PFSK-1 (cell line): ENCODE data around the gene MEG3.

ENCODE experiments used
- FOXP2 ChIP-seq: optimal IDR thresholded peaks from 2 replicates; pipeline ENCODE3; 2011; ENCODE audit warnings: borderline replicate concordance, control low read depth, inconsistent platforms; ENCODE audit not compliant: insufficient read depth; ENCODE audit errors: extremely low read length, extremely low read depth
- POLR2AphosphoS5 ChIP-seq: IDR thresholded peaks from 2 replicates; pipeline ENCODE4 v1.6.1; 2012; ENCODE audit warnings: low read depth, mild to moderate bottlenecking, control low read depth, low read length, moderate library complexity
- SIN3A ChIP-seq: IDR thresholded peaks from 2 replicates; pipeline ENCODE4 v1.6.1; 2012; ENCODE audit warnings: mild to moderate bottlenecking, low read length, moderate library complexity, borderline replicate concordance; ENCODE audit not compliant: insufficient read depth
- TAF1 ChIP-seq: IDR thresholded peaks from 2 replicates; pipeline ENCODE4 v1.6.1; 2012; ENCODE audit warnings: low read length, control low read depth, borderline replicate concordance; ENCODE audit not compliant: insufficient read depth
- TF ChIP-seq, protein P1 (sequence below), 2 experiments: IDR thresholded peaks; 2 replicates each; pipeline versions ENCODE4 v1.6.1 to v1.8.0; 2011 to 2012; ENCODE audit warnings: low read depth in 2 of 2, low read length in 2 of 2, control low read depth in 1 of 2, inconsistent platforms in 1 of 2, mild to moderate bottlenecking in 1 of 2, moderate library complexity in 1 of 2; ENCODE audit not compliant: insufficient read depth in 1 of 2

Gene MEG3

DNA sequence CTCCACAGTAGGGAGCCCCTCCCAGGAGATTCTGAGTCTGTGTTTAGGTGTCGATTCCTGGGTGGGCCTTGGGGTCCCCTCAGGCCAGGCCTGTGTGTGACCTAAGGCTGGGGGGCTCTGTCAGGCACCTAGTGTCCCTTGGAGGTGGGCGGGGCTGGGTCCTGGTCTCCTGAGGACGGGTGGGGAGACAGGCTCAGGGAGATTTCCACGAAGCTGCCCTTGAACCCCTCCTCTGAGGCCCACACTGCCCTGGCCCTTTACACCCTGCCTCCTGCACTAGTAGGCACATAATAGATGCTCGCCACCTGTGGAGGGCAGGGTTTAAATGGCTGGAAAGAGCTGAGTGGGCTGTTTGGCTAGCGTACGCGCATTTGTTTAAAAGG is 32.9 kb downstream of the MEG3 start:
- no peak for TF ChIP-seq TAF1
- TF ChIP-seq, protein P1, sequence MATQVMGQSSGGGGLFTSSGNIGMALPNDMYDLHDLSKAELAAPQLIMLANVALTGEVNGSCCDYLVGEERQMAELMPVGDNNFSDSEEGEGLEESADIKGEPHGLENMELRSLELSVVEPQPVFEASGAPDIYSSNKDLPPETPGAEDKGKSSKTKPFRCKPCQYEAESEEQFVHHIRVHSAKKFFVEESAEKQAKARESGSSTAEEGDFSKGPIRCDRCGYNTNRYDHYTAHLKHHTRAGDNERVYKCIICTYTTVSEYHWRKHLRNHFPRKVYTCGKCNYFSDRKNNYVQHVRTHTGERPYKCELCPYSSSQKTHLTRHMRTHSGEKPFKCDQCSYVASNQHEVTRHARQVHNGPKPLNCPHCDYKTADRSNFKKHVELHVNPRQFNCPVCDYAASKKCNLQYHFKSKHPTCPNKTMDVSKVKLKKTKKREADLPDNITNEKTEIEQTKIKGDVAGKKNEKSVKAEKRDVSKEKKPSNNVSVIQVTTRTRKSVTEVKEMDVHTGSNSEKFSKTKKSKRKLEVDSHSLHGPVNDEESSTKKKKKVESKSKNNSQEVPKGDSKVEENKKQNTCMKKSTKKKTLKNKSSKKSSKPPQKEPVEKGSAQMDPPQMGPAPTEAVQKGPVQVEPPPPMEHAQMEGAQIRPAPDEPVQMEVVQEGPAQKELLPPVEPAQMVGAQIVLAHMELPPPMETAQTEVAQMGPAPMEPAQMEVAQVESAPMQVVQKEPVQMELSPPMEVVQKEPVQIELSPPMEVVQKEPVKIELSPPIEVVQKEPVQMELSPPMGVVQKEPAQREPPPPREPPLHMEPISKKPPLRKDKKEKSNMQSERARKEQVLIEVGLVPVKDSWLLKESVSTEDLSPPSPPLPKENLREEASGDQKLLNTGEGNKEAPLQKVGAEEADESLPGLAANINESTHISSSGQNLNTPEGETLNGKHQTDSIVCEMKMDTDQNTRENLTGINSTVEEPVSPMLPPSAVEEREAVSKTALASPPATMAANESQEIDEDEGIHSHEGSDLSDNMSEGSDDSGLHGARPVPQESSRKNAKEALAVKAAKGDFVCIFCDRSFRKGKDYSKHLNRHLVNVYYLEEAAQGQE (IDR thresholded peaks at IDR 0.05; ENCODE audit: insufficient read depth in 1 of 2, low read depth in 2 of 2, low read length in 2 of 2): no peak

DNA sequence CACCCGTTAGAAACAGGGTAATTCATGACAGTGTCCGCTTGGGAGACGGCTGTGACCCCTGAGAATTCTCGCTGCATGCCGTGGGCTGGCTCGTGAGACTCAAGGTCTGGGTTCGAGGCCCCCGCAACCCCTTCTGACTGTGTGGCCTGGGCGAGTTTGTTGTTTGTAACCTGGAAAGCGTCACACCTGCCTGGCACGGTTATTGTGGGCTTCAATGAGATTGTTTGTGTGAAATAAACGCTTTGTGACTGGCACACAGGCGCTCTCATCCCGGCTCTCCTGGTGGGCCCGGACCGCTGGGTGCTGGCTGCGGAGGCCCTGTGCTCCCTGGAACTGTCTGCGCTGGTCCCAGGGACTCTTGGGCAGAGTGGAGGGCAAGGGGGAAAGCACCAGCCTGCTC is 33.9 kb downstream of the MEG3 start:
- TF ChIP-seq, protein P1 (IDR thresholded peaks at IDR 0.05; ENCODE audit: insufficient read depth in 1 of 2, low read depth in 2 of 2, low read length in 2 of 2): no peak
- TF ChIP-seq FOXP2 (no peak), SIN3A (no peak), POLR2AphosphoS5 (no peak), TAF1 (no peak)

DNA sequence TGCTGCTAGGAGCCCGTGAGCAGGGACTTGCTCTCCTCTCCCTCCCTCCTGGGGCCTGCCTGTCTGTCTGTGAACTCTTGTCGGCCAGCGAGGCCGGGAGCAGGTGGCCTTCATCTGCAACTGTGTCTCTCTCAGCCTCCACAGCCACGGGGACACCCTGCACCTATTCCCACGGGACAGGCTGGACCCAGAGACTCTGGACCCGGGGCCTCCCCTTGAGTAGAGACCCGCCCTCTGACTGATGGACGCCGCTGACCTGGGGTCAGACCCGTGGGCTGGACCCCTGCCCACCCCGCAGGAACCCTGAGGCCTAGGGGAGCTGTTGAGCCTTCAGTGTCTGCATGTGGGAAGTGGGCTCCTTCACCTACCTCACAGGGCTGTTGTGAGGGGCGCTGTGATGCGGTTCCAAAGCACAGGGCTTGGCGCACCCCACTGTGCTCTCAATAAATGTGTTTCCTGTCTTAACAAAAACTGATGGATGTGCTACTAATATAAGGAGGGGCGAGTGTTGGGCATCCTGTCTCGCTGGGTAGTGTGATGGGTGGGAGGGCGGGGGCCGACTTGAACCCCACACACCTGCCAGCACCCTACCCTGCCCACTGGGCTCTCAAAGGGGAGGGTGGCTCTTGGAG is 34.8 kb downstream of the MEG3 start:
- TF ChIP-seq POLR2AphosphoS5 (no peak), TAF1 (no peak), FOXP2 (no peak), SIN3A (no peak)
- TF ChIP-seq, protein P1 (IDR thresholded peaks at IDR 0.05; ENCODE audit: insufficient read depth in 1 of 2, low read depth in 2 of 2, low read length in 2 of 2): no peak

DNA sequence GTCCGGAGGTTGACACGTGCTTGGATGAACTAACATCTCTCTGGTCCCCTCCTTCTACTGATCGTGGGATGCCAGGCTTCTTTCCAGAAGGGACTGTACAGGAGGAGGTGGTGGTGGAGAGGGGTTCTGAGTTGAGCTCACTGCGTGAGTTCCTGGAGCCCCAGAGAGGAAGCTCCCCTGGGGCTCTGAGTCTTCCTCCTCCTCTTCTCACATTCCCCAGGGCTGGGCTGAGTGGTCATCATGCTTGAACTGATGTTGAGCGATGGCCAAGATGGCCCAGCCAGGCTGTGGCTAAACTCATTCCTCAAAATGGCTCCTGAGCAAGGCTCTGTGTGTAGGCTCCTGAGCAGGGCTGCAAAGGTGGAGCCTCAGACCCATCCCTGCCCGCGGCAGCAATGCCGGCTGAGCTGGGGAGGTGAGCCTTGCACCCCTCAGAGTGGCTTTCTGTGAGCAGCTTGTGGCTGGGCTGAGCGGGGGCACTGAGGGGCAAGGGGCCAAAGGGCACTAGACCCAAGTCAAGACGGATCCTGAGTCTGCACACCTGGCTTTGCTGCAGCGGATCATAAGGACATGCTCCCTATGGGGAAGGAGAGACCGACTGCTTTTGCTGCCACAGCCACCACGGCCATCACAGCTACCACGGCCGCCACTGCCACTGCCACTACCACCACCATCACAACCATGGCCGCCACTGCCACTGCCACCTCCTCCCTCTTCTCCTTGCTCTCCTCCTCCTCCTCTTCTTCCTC is 35.4 kb downstream of the MEG3 start:
- TF ChIP-seq, protein P1 (IDR thresholded peaks at IDR 0.05; ENCODE audit: insufficient read depth in 1 of 2, low read depth in 2 of 2, low read length in 2 of 2): no peak
- TF ChIP-seq TAF1: no peak
- no peak for TF ChIP-seq FOXP2
- TF ChIP-seq POLR2AphosphoS5: no peak

DNA sequence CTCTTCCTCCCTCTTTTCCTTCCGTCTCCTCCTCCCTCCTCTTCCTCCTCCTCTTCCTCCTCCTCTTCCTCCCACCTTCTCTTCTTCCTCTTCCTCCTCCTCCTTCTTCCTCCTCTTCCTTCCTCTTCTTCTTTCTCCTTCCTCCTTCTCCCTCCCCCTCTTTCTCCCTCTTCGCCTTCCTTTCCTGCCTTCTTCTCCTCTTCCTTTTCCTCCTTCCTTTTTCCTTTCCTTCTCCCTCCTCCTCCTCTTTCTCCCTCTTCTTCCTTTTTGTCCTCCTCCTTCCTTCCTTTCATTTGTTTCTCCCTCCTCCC is 36.0 kb downstream of the MEG3 start:
- TF ChIP-seq SIN3A (no peak), TAF1 (no peak), FOXP2 (no peak), POLR2AphosphoS5 (no peak)
